ENCODE results near the gene IFRD2.

Gene IFRD2, protein sequence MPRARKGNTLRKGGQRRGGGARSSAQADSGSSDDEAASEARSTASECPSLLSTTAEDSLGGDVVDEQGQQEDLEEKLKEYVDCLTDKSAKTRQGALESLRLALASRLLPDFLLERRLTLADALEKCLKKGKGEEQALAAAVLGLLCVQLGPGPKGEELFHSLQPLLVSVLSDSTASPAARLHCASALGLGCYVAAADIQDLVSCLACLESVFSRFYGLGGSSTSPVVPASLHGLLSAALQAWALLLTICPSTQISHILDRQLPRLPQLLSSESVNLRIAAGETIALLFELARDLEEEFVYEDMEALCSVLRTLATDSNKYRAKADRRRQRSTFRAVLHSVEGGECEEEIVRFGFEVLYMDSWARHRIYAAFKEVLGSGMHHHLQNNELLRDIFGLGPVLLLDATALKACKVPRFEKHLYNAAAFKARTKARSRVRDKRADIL
- 34.0 reads per million, percentile 59 among the genes with 10 or more reads in this experiment for total RNA-seq

- peak; percentile 95 for DNase-seq
Observed at GRCh38 chr3:50292159-50293078, at the start of gene IFRD2. TSS of gene IFRD2 (minus strand) at chr3:50292429. CDS start at chr3:50292274, 155 bp downstream.

GRCh38 chr3:50341537-50341936 lies 49.3 kb upstream of the IFRD2 start:
- no peak for DNase-seq

DNA sequence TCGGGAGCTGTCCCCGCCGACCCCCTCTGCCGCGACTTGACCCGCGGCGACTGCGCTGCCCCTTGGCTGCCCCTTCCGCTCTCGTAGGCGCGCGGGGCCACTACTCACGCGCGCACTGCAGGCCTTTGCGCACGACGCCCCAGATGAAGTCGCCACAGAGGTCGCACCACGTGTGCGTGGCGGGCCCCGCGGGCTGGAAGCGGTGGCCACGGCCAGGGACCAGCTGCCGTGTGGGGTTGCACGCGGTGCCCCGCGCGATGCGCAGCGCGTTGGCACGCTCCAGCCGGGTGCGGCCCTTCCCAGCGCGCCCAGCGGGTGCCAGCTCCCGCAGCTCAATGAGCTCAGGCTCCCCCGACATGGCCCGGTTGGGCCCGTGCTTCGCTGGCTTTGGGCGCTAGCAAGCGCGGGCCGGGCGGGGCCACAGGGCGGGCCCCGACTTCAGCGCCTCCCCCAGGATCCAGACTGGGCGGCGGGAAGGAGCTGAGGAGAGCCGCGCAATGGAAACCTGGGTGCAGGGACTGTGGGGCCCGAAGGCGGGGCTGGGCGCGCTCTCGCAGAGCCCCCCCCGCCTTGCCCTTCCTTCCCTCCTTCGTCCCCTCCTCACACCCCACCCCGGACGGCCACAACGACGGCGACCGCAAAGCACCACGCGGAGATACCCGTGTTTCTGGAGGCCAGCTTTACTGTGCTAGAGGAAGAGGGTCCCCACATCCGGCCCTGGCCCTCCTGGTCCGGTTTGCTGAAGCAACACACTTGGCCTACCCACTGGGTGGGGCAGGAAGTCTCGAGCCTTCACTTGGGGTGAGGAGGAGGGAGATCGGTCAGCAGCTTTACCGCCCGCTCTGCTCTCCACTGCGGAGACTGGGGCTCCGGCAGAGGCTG lies 48.5 kb upstream of the IFRD2 start, which contains the start of gene RASSF1:
Gene RASSF1, minus strand, starts transcription at position 389 of the 882 bp plus-strand sequence. Its CDS starts 31 bp downstream, at position 358.
- peak; percentile 39 for DNase-seq

GRCh38 chr3:50340147-50340447 lies 47.9 kb upstream of the IFRD2 start:
- DNase-seq, result no peak

DNA sequence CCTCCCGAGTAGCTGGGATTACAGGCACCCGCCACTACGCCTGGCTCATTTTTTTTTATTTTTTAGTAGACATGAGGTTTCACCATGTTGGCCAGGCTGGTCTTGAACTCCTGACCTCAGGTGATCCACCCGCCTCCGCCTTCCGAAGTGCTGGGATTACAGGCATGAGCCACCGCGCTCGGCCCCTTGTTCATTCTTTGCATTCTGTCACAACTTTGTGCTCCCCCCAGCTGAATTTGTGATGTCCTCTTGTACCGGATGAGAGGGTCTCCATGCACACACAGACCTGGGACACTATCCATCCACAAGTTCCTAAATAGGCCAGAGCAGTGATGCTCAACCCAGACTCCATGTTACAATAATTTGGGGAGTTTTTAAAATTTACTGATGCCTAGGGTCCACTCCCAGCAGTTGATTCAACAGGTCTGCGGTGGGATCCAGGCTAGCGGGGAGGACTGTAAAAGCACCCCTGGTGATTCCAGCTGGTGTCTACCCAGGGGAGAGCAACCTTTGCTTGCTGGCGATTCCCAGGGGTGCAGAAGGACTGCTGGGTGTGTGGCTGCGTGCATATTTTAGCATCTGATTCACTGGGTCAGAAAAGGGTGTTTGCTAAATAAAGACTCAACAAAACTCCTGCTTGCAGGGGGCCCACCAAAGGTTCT lies 47.4 kb upstream of the IFRD2 start:
- no peak for DNase-seq

DNA sequence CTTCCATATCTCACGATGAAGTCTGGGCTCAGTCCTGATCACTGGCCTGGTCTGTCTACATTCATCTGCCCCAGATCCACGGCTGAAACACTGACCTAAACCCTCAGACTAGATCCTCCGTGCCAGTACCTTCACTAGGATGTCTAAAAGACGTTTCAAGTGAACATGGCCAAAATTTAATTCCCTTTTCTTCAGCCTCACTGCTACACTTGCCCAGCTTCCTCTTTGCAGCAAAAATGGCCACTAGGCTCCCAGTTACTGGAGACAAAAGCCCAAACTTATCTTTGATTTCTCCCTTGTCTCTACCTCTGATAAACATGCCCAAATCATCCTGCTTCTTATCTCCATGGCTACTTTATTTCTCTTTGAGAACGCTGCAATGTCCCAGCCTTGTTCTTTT lies 46.7 kb upstream of the IFRD2 start:
- no peak for DNase-seq

- DNase-seq, result peak; percentile 89
Observed at GRCh38 chr3:50337175-50337861, 45.1 kb upstream of the IFRD2 start.

DNA sequence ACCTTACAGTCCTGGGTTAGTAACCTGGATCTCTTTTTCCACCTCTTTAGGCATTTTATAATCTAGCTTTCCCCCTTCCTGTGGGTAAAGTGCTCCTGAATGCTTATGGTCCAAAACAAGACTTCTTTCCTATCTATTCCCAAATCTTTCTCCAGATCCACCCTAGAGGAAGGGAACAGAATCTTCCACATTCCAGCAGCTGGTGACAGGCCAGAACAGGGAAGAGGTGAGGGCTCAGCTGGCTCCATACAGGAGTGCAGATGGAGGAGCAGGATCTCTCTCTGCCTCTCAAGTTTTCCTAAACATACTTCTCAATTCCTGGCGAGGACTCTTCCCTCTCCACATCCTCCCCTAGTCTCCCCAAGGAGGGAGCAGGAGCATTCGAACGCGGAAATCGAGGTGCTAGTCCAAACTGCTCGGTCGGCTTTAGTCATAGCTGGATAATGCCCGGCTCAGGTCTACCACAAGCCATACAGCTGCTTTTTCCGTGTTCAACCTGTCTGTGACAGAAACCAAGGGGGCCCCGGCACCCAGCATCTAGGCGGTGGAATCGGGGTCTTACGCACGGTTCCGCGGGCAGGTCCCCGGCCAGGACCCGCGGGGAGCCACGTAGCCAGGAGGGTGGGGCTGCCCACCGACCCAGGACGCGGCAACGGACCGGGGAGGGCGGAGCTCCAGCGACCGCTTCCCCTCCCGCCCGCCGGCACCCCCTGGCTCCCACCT lies 44.4 kb upstream of the IFRD2 start:
- DNase-seq, result no peak

- DNase-seq, result no peak
Observed at GRCh38 chr3:50334339-50335075, 42.3 kb upstream of the IFRD2 start.

- DNase-seq, result no peak
Observed at GRCh38 chr3:50333744-50334328, 41.6 kb upstream of the IFRD2 start.

DNA sequence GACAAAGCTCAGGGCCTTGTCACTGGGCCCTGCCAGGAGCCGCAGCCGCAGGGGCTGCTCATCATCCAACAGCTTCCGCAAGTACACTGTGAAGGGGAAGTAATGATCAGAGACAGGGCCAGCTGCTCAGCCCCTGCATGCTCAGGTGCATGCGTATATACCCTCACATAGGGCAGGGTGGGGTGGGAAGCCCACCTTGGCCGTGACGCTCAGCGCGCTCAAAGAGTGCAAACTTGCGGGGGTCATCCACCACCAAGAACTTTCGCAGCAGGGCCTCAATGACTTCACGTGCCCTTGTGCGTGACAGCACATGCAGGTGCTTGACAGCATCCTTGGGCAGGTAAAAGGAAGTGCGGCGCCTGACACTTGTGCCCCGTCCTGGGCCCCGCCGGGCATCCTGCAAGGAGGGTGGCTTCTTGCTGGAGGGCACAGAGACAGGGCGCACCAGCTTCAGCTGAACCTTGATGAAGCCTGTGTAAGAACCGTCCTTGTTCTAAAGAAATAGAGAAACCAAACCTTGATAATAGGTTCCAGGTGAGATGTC lies 39.2 kb upstream of the IFRD2 start:
- DNase-seq, result no peak

- peak; percentile 1 for DNase-seq
Observed at GRCh38 chr3:50330330-50330729, 38.1 kb upstream of the IFRD2 start.

DNA sequence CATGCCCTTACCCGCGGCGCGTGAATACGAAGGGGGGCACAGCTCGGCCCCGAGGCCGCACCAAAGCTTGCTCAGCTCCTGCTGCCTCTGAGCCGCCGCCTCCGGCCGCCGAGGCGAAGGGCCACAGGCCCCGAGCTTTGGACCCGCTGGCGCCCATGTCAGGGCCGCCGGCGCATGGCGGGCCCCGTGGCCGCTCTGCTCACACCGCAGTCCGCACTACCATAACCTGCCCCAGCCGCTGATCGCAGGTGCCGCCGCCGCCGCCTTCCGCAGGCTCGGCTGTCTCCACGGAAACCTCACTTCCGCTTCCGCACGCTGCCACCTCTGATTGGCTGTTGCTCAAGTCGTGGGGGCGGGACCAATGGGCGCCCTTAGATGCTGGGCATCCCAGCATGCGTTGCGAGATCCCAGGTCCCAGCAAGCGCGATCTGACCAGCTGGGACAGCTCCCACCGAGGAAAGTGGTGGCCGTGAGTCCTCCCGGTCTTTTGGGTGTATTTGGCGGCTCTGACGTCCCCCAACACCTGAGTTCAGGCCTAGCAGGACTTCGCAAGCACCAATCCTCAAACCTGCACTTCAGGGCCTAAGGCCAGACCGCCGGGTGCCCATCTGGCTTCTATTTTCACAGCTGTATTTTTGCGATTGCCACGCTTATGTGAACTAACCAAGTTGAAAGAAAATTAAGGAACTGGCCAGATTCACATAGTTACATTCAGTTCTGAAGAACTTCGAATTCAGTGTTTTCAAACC lies 35.9 kb upstream of the IFRD2 start, which contains the start of gene TUSC2:
Gene TUSC2, minus strand, starts transcription at position 281 of the 749 bp plus-strand sequence. Its CDS starts 124 bp downstream, at position 157.
- DNase-seq, result peak; percentile 93

GRCh38 chr3:50327129-50327528 lies 34.9 kb upstream of the IFRD2 start:
- DNase-seq, result peak; percentile 1

- DNase-seq, result no peak
Observed at GRCh38 chr3:50326182-50326541, 33.9 kb upstream of the IFRD2 start.

GRCh38 chr3:50325497-50326181 lies 33.4 kb upstream of the IFRD2 start:
- no peak for DNase-seq

GRCh38 chr3:50325113-50325480 lies 32.9 kb upstream of the IFRD2 start:
- no peak for DNase-seq
